ENCODE measurements around the gene GAPDHS. TPM values are rescaled to one million over a fixed set of nuclear protein-coding genes. Genes with fewer than 3 reads are reported as not detected.

Gene GAPDHS
- total and polyA plus RNA-seq, 7 experiments from 2014 or later = not detected

GRCh38 chr19:35516310-35516709 lies 16.9 kb upstream of the GAPDHS start:
- Mint-ChIP-seq H3K4me1 (peaks cover 0 to 5% (median 0%) of the 10 kb centered on the region in 7 donors), H3K27me3 (peaks cover 0 to 34% (median 22%) of the 10 kb centered on the region in 5 donors), H3K27ac (no peak overlapping the region), H3K9me3 (no peaks in the 10 kb centered on the region), H3K36me3 (no peaks in the 10 kb centered on the region), H3K4me3 (no peak overlapping the region)
- Histone ChIP-seq H3K36me3 (ENCODE audit: control insufficient read depth in 2 of 3, insufficient read depth in 3 of 3, low read length in 3 of 3) (no peaks in the 10 kb centered on the region), H3K4me3 (ENCODE audit: low read length) (no peak overlapping the region), H3K9me3 (ENCODE audit: control insufficient read depth in 2 of 3, low read length in 3 of 3) (no peaks in the 10 kb centered on the region), H3K27me3 (ENCODE audit: control insufficient read depth in 2 of 2, insufficient read depth in 2 of 2, low read length in 2 of 2) (no peaks in the 10 kb centered on the region), H3K4me1 (ENCODE audit: control insufficient read depth in 2 of 2, insufficient read depth in 2 of 2, low read length in 2 of 2) (no peaks in the 10 kb centered on the region), H3K27ac (ENCODE audit: low read depth, low read length) (no peak overlapping the region)
- intact Hi-C loops (cut with micrococcal nuclease) = no loop called here
- DNase-seq (no peak), ATAC-seq (no peak)
- ChIA-PET POLR2A (interaction anchor here (0.6 kb wide), 1 partner anchor 1314 kb away, joined by 3 read pairs; no protein-coding TSS in a partner anchor), CTCF (no interaction called here)

- ATAC-seq (no peak), DNase-seq (no peak)
- Histone ChIP-seq H3K4me1 (ENCODE audit: control insufficient read depth in 2 of 2, insufficient read depth in 2 of 2, low read length in 2 of 2) (no peaks in the 10 kb centered on the region), H3K4me3 (ENCODE audit: low read length) (no peak overlapping the region), H3K36me3 (ENCODE audit: control insufficient read depth in 2 of 3, insufficient read depth in 3 of 3, low read length in 3 of 3) (no peaks in the 10 kb centered on the region), H3K9me3 (ENCODE audit: control insufficient read depth in 2 of 3, low read length in 3 of 3) (no peaks in the 10 kb centered on the region), H3K27ac (ENCODE audit: low read depth, low read length) (no peak overlapping the region), H3K27me3 (ENCODE audit: control insufficient read depth in 2 of 2, insufficient read depth in 2 of 2, low read length in 2 of 2) (no peaks in the 10 kb centered on the region)
- H3K27ac Mint-ChIP-seq = no peak overlapping the region
- CTCF ChIA-PET = no interaction called here
- POLR2A ChIA-PET = no interaction called here
- intact Hi-C loops (cut with micrococcal nuclease) = no loop called here
- no peaks in the 10 kb centered on the region for H3K36me3 Mint-ChIP-seq
- H3K27me3 Mint-ChIP-seq = peaks cover 0 to 25% (median 19%) of the 10 kb centered on the region in 5 donors
- H3K4me1 Mint-ChIP-seq = peaks cover 0 to 5% (median 0%) of the 10 kb centered on the region in 7 donors
- H3K4me3 Mint-ChIP-seq = no peak overlapping the region
- H3K9me3 Mint-ChIP-seq = no peaks in the 10 kb centered on the region
These were observed 15.9 kb upstream of the GAPDHS start for GRCh38 chr19:35517342-35517741.

GRCh38 chr19:35518313-35518712 lies 14.9 kb upstream of the GAPDHS start:
- ChIA-PET CTCF (interaction anchor here (0.8 kb wide), 1 partner anchor 20 kb away, joined by 3 read pairs; no protein-coding TSS in a partner anchor), POLR2A (no interaction called here)
- Histone ChIP-seq H3K27ac (ENCODE audit: low read depth, low read length) (no peak overlapping the region), H3K27me3 (ENCODE audit: control insufficient read depth in 2 of 2, insufficient read depth in 2 of 2, low read length in 2 of 2) (no peaks in the 10 kb centered on the region), H3K9me3 (ENCODE audit: control insufficient read depth in 2 of 3, low read length in 3 of 3) (no peaks in the 10 kb centered on the region), H3K36me3 (ENCODE audit: control insufficient read depth in 2 of 3, insufficient read depth in 3 of 3, low read length in 3 of 3) (no peaks in the 10 kb centered on the region), H3K4me3 (ENCODE audit: low read length) (no peak overlapping the region), H3K4me1 (ENCODE audit: control insufficient read depth in 2 of 2, insufficient read depth in 2 of 2, low read length in 2 of 2) (no peaks in the 10 kb centered on the region)
- peaks cover 0 to 17% (median 12%) of the 10 kb centered on the region in 5 donors for H3K27me3 Mint-ChIP-seq
- no peaks in the 10 kb centered on the region for H3K9me3 Mint-ChIP-seq
- intact Hi-C loops (cut with micrococcal nuclease) = no loop called here
- no peak for DNase-seq
- H3K36me3 Mint-ChIP-seq = no peaks in the 10 kb centered on the region
- H3K4me1 Mint-ChIP-seq = peaks cover 0 to 5% (median 0%) of the 10 kb centered on the region in 7 donors
- no peak overlapping the region for H3K27ac Mint-ChIP-seq
- ATAC-seq = no peak
- H3K4me3 Mint-ChIP-seq = no peak overlapping the region

GRCh38 chr19:35519291-35519690 lies 14.0 kb upstream of the GAPDHS start:
- CTCF ChIA-PET = no interaction called here

GRCh38 chr19:35521124-35521743 lies 12.0 kb upstream of the GAPDHS start:
- H3K27me3 Mint-ChIP-seq = peaks cover 0 to 13% (median 7%) of the 10 kb centered on the region in 5 donors
- intact Hi-C loops (cut with micrococcal nuclease) = no loop called here
- no peak for ATAC-seq
- ChIA-PET CTCF (interaction anchor here (0.6 to 1.4 kb wide), 2 partner anchors 11 to 17 kb away, joined by 6 to 7 read pairs; no protein-coding TSS in a partner anchor), POLR2A (no interaction called here)
- no peak overlapping the region for H3K27ac Mint-ChIP-seq
- no peaks in the 10 kb centered on the region for H3K4me1 ChIP-seq (ENCODE audit: control insufficient read depth in 2 of 2, insufficient read depth in 2 of 2, low read length in 2 of 2)
- no peaks in the 10 kb centered on the region for H3K36me3 Mint-ChIP-seq
- H3K4me3 Mint-ChIP-seq = no peak overlapping the region
- no peak overlapping the region for H3K4me3 ChIP-seq (ENCODE audit: low read length)
- no peaks in the 10 kb centered on the region for H3K9me3 ChIP-seq (ENCODE audit: control insufficient read depth in 2 of 3, low read length in 3 of 3)
- no peaks in the 10 kb centered on the region for H3K27me3 ChIP-seq (ENCODE audit: control insufficient read depth in 2 of 2, insufficient read depth in 2 of 2, low read length in 2 of 2)
- H3K36me3 ChIP-seq (ENCODE audit: control insufficient read depth in 2 of 3, insufficient read depth in 3 of 3, low read length in 3 of 3) = no peaks in the 10 kb centered on the region
- H3K27ac ChIP-seq (ENCODE audit: low read depth, low read length) = no peak overlapping the region
- peaks cover 0 to 2% (median 0%) of the 10 kb centered on the region in 7 donors for H3K4me1 Mint-ChIP-seq
- no peaks in the 10 kb centered on the region for H3K9me3 Mint-ChIP-seq
- DNase-seq = no peak

More at GRCh38 chr19:35519291-35519690, 14.0 kb upstream of the GAPDHS start:
- Mint-ChIP-seq H3K4me1 (peaks cover 0 to 5% (median 0%) of the 10 kb centered on the region in 7 donors), H3K27ac (no peak overlapping the region), H3K4me3 (no peak overlapping the region), H3K27me3 (peaks cover 0 to 15% (median 10%) of the 10 kb centered on the region in 5 donors), H3K36me3 (no peaks in the 10 kb centered on the region), H3K9me3 (no peaks in the 10 kb centered on the region)
- DNase-seq (no peak), ATAC-seq (no peak)
- Histone ChIP-seq H3K9me3 (ENCODE audit: control insufficient read depth in 2 of 3, low read length in 3 of 3) (no peaks in the 10 kb centered on the region), H3K4me1 (ENCODE audit: control insufficient read depth in 2 of 2, insufficient read depth in 2 of 2, low read length in 2 of 2) (no peaks in the 10 kb centered on the region), H3K36me3 (ENCODE audit: control insufficient read depth in 2 of 3, insufficient read depth in 3 of 3, low read length in 3 of 3) (no peaks in the 10 kb centered on the region), H3K4me3 (ENCODE audit: low read length) (no peak overlapping the region), H3K27me3 (ENCODE audit: control insufficient read depth in 2 of 2, insufficient read depth in 2 of 2, low read length in 2 of 2) (no peaks in the 10 kb centered on the region), H3K27ac (ENCODE audit: low read depth, low read length) (no peak overlapping the region)
- intact Hi-C loops (cut with micrococcal nuclease) = no loop called here
- POLR2A ChIA-PET = no interaction called here

- no peaks in the 10 kb centered on the region for H3K36me3 ChIP-seq (ENCODE audit: control insufficient read depth in 2 of 3, insufficient read depth in 3 of 3, low read length in 3 of 3)
- H3K4me1 ChIP-seq (ENCODE audit: control insufficient read depth in 2 of 2, insufficient read depth in 2 of 2, low read length in 2 of 2) = no peaks in the 10 kb centered on the region
- no peaks in the 10 kb centered on the region for H3K27me3 ChIP-seq (ENCODE audit: control insufficient read depth in 2 of 2, insufficient read depth in 2 of 2, low read length in 2 of 2)
- Mint-ChIP-seq H3K27me3 (peaks cover 5 to 18% (median 11%) of the 10 kb centered on the region in 5 donors), H3K27ac (no peak overlapping the region), H3K4me3 (no peak overlapping the region), H3K9me3 (no peaks in the 10 kb centered on the region), H3K36me3 (no peaks in the 10 kb centered on the region), H3K4me1 (peaks cover 0 to 2% (median 0%) of the 10 kb centered on the region in 7 donors)
- POLR2A ChIA-PET = no interaction called here
- no peak for ATAC-seq
- no peak for DNase-seq
- H3K4me3 ChIP-seq (ENCODE audit: low read length) = no peak overlapping the region
- H3K9me3 ChIP-seq (ENCODE audit: control insufficient read depth in 2 of 3, low read length in 3 of 3) = no peaks in the 10 kb centered on the region
- intact Hi-C loops (cut with micrococcal nuclease) = no loop called here
- no peak overlapping the region for H3K27ac ChIP-seq (ENCODE audit: low read depth, low read length)
- CTCF ChIA-PET = no interaction called here
These were observed 10.4 kb upstream of the GAPDHS start for GRCh38 chr19:35522745-35523327.

All from naive thymus-derived CD4-positive, alpha-beta T cell (primary cell).